ENCODE measurements around the gene TMEM51. TPM values are rescaled to one million over a fixed set of nuclear protein-coding genes. Genes with fewer than 3 reads are reported as not detected.
A peak's percentile ranks its signal among the peaks of the same experiment; 100 is the strongest.

TMEM51 gene
- total RNA-seq, 2 donors from 2014 or later: 26.5 to 36.9 TPM

DNA sequence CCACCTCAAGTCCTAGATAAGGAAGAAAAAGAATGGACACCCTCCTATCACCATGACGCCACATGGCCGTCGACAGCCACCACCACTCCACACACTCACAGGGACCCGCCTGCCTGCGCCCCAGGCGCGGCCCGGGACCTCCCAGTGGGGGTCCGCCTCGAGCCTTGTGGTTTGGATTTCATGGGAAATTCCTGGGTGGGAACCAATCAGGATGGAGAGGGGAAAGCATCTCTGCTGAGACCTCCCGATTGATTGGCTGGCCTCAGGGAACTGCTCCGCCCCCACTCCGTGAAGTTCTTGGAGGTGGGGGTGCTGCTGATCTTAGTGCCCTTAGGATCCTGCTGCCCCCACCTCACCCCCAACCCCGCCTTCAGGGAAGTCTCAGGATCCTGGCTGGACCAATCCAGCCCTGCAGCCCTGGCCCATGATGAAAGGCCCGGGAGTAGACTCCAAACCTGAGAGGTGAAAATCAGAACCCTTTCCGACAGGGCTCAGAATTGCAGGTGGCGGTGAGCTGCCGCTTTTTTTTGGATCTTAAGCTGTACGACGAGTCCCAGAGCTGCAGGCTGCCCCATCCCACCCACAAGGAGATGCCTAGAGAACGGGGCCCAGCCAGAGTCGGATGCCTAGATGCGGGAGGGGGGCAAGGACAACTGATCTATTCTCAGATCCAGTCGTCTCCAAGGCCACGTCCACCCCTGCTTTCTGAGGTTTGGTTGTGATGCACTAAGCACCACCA is 29.0 kb upstream of the TMEM51 start:
- no peak overlapping the region for H3K27ac ChIP-seq
- intact Hi-C loops (cut with DNase I): loop anchor here (5.0 to 10.0 kb wide), 2 partner anchors 148 to 180 kb away; no protein-coding TSS in a partner anchor
- H3K27me3 ChIP-seq: no peaks in the 10 kb centered on the region
- peaks cover 9% of the 10 kb centered on the region for H3K4me1 ChIP-seq
- no peak overlapping the region for H3K4me3 ChIP-seq
- 92 to 93% methylated on average over 6 to 25 of the region's 25 CpGs for WGBS, 2 donors
- H3K36me3 ChIP-seq (replicated peaks in 1 of 2; ENCODE audit: insufficient read depth in 1 of 2, low read depth in 2 of 2): no peaks in the 10 kb centered on the region
- H3K9me3 ChIP-seq: no peaks in the 10 kb centered on the region
- TF ChIP-seq, protein P1, sequence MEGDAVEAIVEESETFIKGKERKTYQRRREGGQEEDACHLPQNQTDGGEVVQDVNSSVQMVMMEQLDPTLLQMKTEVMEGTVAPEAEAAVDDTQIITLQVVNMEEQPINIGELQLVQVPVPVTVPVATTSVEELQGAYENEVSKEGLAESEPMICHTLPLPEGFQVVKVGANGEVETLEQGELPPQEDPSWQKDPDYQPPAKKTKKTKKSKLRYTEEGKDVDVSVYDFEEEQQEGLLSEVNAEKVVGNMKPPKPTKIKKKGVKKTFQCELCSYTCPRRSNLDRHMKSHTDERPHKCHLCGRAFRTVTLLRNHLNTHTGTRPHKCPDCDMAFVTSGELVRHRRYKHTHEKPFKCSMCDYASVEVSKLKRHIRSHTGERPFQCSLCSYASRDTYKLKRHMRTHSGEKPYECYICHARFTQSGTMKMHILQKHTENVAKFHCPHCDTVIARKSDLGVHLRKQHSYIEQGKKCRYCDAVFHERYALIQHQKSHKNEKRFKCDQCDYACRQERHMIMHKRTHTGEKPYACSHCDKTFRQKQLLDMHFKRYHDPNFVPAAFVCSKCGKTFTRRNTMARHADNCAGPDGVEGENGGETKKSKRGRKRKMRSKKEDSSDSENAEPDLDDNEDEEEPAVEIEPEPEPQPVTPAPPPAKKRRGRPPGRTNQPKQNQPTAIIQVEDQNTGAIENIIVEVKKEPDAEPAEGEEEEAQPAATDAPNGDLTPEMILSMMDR (IDR thresholded peaks at IDR 0.05): no peak
- no peak for TF ChIP-seq POLR2A (IDR thresholded peaks at IDR 0.05)
- DNase-seq: no peak
- ATAC-seq: no peak

DNA sequence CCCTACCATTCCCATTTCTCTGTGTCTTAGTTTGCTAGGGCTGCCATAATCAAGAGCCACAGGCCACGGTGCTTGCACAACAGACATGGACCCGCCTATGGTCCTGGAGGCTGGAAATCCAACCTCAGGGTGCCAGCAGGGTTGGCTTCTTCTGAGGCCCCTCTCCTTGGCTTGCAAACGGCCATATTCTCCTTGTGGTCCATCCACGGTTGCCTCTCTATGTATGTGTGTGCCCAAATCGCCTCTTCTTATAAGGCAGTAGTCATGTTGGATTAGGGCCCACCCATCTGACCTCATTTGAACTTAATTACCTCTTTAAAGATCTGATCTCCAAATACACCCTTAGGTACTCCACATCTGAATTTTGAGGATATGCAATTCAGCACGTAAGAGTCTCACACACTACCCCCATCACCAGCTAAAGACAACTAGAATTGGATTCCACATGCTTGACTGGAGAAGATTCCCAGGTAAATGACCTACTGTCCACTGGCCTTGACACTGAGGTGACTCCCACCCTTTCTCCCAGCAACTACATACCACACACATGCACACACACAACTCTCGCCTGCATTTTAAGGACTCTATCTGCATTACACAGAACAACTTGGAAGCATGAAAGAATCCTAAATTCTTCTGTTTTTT is 28.3 kb upstream of the TMEM51 start:
- DNase-seq: no peak
- 90 to 97% methylated on average over 7 of the region's 7 CpGs for WGBS, 2 donors
- no peak for ATAC-seq
- H3K36me3 ChIP-seq (replicated peaks in 1 of 2; ENCODE audit: insufficient read depth in 1 of 2, low read depth in 2 of 2): no peaks in the 10 kb centered on the region
- no peaks in the 10 kb centered on the region for H3K27me3 ChIP-seq
- intact Hi-C loops (cut with DNase I): loop anchor here (5.0 to 10.0 kb wide), 2 partner anchors 147 to 180 kb away; no protein-coding TSS in a partner anchor
- peaks cover 9% of the 10 kb centered on the region for H3K4me1 ChIP-seq
- TF ChIP-seq POLR2A (IDR thresholded peaks at IDR 0.05): no peak
- TF ChIP-seq, protein P1 (IDR thresholded peaks at IDR 0.05): no peak
- H3K9me3 ChIP-seq: no peaks in the 10 kb centered on the region
- no peak overlapping the region for H3K27ac ChIP-seq
- H3K4me3 ChIP-seq: no peak overlapping the region

DNA sequence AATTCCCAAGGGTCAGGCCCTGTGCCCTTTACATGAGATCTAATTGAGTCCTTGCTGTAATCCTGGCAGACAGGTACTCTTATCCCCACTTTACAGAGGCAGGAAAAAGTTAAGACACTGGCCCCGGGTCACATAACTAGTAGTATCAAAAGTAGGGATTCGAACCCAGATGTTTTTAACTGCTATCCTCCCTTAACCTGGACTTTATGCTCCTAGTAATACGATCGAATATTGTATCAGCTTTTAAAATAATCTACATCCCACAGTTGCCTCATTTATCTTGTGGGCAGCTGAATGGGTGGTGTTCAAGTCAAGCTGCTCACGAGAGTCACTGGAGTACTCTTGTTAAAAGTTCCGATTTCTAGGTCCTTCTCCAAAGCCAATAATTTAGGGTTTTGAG is 25.5 kb upstream of the TMEM51 start:
- no peak for TF ChIP-seq POLR2A (IDR thresholded peaks at IDR 0.05)
- TF ChIP-seq, protein P1 (IDR thresholded peaks at IDR 0.05): no peak
- Histone ChIP-seq H3K4me1 (peaks cover 36% of the 10 kb centered on the region), H3K36me3 (replicated peaks in 1 of 2; ENCODE audit: insufficient read depth in 1 of 2, low read depth in 2 of 2) (no peaks in the 10 kb centered on the region), H3K9me3 (no peaks in the 10 kb centered on the region), H3K27ac (no peak overlapping the region), H3K27me3 (no peaks in the 10 kb centered on the region), H3K4me3 (no peak overlapping the region)
- 54 to 67% methylated on average over 6 of the region's 6 CpGs for WGBS, 2 donors
- DNase-seq (no peak), ATAC-seq (no peak)
- intact Hi-C loops (cut with DNase I): loop anchor here (5.0 to 10.0 kb wide), 2 partner anchors 144 to 177 kb away; no protein-coding TSS in a partner anchor

DNA sequence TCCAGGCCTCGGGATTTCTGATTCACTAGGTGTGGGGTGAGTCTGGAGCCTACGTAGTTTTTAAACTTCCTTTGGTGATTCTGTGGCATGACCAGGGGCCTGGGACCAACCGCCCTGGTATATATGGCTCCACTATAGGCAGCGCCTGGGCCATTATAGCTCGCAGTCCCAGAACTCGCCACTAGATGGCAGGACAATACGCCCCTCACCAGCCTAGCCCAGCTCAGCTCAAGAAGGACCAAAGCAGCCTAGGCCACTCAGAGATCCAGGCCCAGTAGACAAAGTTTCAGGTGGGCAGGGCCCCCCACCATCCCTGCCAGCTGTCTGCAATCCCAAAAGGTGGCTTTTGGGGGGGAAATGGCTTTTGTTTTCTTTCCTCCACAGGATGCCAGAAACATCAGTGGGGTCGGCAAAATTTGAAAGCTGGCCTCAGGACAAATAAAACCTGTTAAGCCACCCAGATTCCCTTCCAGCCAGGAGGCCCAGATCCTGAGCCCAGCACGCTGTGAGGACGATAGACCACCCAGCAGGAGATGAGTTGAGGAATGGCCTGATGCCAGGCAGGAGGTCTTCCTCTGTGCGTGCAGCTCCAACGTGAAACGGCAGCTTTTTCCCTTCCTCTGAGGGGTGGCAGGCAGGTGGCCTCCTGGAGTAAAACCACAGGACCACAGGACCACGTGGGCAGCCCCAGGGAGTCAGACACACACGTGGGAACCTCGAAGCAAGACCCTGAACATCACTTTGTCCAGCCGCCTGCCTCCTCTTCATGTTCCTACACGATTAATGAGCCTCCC is 24.8 kb upstream of the TMEM51 start:
- Histone ChIP-seq H3K9me3 (no peaks in the 10 kb centered on the region), H3K4me1 (peaks cover 42% of the 10 kb centered on the region), H3K27ac (peak overlapping the region in 3 of 4 donors; percentile 36 to 40 (median 37)), H3K36me3 (replicated peaks in 1 of 2; ENCODE audit: insufficient read depth in 1 of 2, low read depth in 2 of 2) (no peaks in the 10 kb centered on the region), H3K4me3 (no peak overlapping the region), H3K27me3 (no peaks in the 10 kb centered on the region)
- peak; percentile 79 to 87 (median 83) for DNase-seq
- peak; percentile 92 for ATAC-seq
- intact Hi-C loops (cut with DNase I): loop anchor here (5.0 to 10.0 kb wide), 2 partner anchors 144 to 176 kb away; no protein-coding TSS in a partner anchor
- peak in 1 of 3 donors; percentile 8 for TF ChIP-seq POLR2A (IDR thresholded peaks at IDR 0.05)
- TF ChIP-seq, protein P1 (IDR thresholded peaks at IDR 0.05): peak; percentile 78 to 94 (median 92)
- WGBS, 2 donors: 22 to 32% methylated on average over 10 to 18 of the region's 18 CpGs

Data from body of pancreas (tissue), 4 donors.